ENCODE measurements around the gene MAL. TPM values are rescaled to one million over a fixed set of nuclear protein-coding genes. Genes with fewer than 3 reads are reported as not detected.

The MAL gene
- total RNA-seq, 1 experiment from 2014 or later: not detected

- TF ChIP-seq CTCF (IDR thresholded peaks at IDR 0.05; ENCODE audit: insufficient read depth in 1 of 2, low read depth in 1 of 2, low read length in 1 of 2, severe bottlenecking in 1 of 2, unreplicated experiment in 1 of 2): no peak
- no peaks in the 10 kb centered on the region for H3K4me1 ChIP-seq
- H3K27me3 ChIP-seq (replicated peaks; ENCODE audit: control insufficient read depth, insufficient read depth, low read length): no peaks in the 10 kb centered on the region
- Mint-ChIP-seq H3K27ac (ENCODE audit: unreplicated experiment) (no peak overlapping the region), H3K4me3 (ENCODE audit: unreplicated experiment) (no peak overlapping the region), H3K4me1 (ENCODE audit: low read depth, unreplicated experiment) (no peaks in the 10 kb centered on the region), H3K27me3 (ENCODE audit: insufficient read depth, unreplicated experiment) (peaks cover 8% of the 10 kb centered on the region), H3K36me3 (ENCODE audit: insufficient read depth, unreplicated experiment) (no peaks in the 10 kb centered on the region), H3K9me3 (ENCODE audit: unreplicated experiment) (no peaks in the 10 kb centered on the region)
- ChIA-PET POLR2A (no interaction called here), CTCF (no interaction called here)
- no peaks in the 10 kb centered on the region for H3K9me3 ChIP-seq
- no TSS peak for BruUV-seq (replicated peaks)
- intact Hi-C loops (cut with micrococcal nuclease; ENCODE audit: unreplicated experiment): loop anchor here (5.0 kb wide), 1 partner anchor 292 kb away; no protein-coding TSS in a partner anchor
- H3K4me3 ChIP-seq (ENCODE audit: low read depth, low read length): no peak overlapping the region
- no peak for DNase-seq
- H3K36me3 ChIP-seq (ENCODE audit: control insufficient read depth, insufficient read depth, low read length): no peaks in the 10 kb centered on the region
Measured at GRCh38 chr2:95024960-95025405, 525 bp upstream of the MAL start.

DNA sequence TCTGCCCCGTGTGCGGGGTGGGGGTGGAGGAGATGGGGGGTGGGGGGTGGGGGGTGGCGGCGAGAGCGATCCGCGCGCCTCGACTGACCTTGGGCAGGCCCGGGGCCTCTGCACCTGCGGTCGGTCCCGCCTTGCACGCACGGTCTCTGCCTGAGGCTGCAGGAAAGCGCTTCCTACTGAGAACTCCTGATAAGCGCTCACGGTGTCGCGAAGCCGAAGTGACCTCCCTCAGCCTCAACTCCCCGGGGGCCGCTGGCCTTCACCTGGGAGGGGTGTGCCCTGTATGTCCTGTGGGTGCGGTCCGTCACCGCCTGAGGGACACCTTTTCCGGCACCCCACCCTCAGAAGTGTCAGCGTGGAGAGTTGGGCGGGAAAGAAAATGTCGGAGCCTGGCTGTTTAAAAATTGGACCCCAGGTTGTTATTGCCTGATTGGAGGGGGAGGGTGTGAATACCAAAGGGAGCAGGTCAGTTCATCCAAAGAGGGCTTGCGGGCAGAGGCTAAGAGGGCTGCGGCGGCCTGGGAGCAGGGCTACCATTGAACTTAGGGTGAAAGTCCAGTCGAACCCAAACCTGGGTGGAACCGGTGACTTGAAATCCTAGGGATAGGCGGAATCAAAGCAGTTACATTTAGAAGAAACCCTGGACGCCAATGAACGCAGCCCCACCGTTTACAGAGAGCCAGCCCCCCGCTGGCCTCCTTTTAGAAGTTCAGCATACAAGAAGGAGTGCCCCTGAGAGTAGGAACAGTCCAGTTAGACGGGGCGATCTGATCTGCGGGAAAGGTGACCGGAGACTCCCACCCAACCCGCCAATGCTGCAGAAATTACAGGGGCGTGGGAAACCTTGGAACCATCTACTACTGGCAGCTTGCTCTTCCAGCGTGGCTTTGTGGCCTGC, 1.2 kb downstream of the MAL start:
- no TSS peak for BruUV-seq (replicated peaks)
- no peaks in the 10 kb centered on the region for H3K36me3 ChIP-seq (ENCODE audit: control insufficient read depth, insufficient read depth, low read length)
- H3K27me3 Mint-ChIP-seq (ENCODE audit: insufficient read depth, unreplicated experiment): peaks cover 6% of the 10 kb centered on the region
- no peak overlapping the region for H3K4me3 Mint-ChIP-seq (ENCODE audit: unreplicated experiment)
- no peak for TF ChIP-seq CTCF (IDR thresholded peaks at IDR 0.05; ENCODE audit: insufficient read depth in 1 of 2, low read depth in 1 of 2, low read length in 1 of 2, severe bottlenecking in 1 of 2, unreplicated experiment in 1 of 2)
- H3K36me3 Mint-ChIP-seq (ENCODE audit: insufficient read depth, unreplicated experiment): no peaks in the 10 kb centered on the region
- intact Hi-C loops (cut with micrococcal nuclease; ENCODE audit: unreplicated experiment): no loop called here
- no peak for DNase-seq
- no peaks in the 10 kb centered on the region for H3K4me1 Mint-ChIP-seq (ENCODE audit: low read depth, unreplicated experiment)
- ChIA-PET POLR2A (no interaction called here), CTCF (no interaction called here)
- H3K4me3 ChIP-seq (ENCODE audit: low read depth, low read length): no peak overlapping the region
- no peaks in the 10 kb centered on the region for H3K27me3 ChIP-seq (replicated peaks; ENCODE audit: control insufficient read depth, insufficient read depth, low read length)
- H3K9me3 ChIP-seq: no peaks in the 10 kb centered on the region
- H3K4me1 ChIP-seq: no peaks in the 10 kb centered on the region
- no peak overlapping the region for H3K27ac Mint-ChIP-seq (ENCODE audit: unreplicated experiment)
- no peaks in the 10 kb centered on the region for H3K9me3 Mint-ChIP-seq (ENCODE audit: unreplicated experiment)

DNA sequence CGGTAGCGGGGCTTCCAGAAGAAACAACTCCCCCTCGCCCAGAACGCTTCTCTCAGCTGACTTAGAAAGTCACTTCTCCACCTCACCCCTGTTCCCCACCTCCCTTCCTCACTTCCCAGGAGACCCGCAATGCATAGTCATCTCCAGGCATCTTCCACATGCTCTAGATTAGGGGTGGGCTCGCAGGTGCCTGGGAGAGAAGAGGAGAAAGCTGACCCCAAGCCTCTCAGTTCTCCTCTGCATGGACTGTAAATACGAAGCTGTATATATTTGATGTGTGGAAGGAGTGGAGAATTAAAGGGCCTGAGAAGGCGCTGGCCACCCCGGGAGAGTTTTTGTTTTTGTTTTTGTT, 1.8 kb downstream of the MAL start:
- Mint-ChIP-seq H3K27me3 (ENCODE audit: insufficient read depth, unreplicated experiment) (peaks cover 6% of the 10 kb centered on the region), H3K4me1 (ENCODE audit: low read depth, unreplicated experiment) (no peaks in the 10 kb centered on the region), H3K4me3 (ENCODE audit: unreplicated experiment) (no peak overlapping the region), H3K36me3 (ENCODE audit: insufficient read depth, unreplicated experiment) (no peaks in the 10 kb centered on the region), H3K9me3 (ENCODE audit: unreplicated experiment) (no peaks in the 10 kb centered on the region), H3K27ac (ENCODE audit: unreplicated experiment) (no peak overlapping the region)
- H3K27me3 ChIP-seq (replicated peaks; ENCODE audit: control insufficient read depth, insufficient read depth, low read length): no peaks in the 10 kb centered on the region
- intact Hi-C loops (cut with micrococcal nuclease; ENCODE audit: unreplicated experiment): no loop called here
- H3K4me1 ChIP-seq: no peaks in the 10 kb centered on the region
- CTCF ChIA-PET: no interaction called here
- no peak overlapping the region for H3K4me3 ChIP-seq (ENCODE audit: low read depth, low read length)
- no TSS peak for BruUV-seq (replicated peaks)
- POLR2A ChIA-PET: no interaction called here
- no peak for TF ChIP-seq CTCF (IDR thresholded peaks at IDR 0.05; ENCODE audit: insufficient read depth in 1 of 2, low read depth in 1 of 2, low read length in 1 of 2, severe bottlenecking in 1 of 2, unreplicated experiment in 1 of 2)
- DNase-seq: no peak
- H3K36me3 ChIP-seq (ENCODE audit: control insufficient read depth, insufficient read depth, low read length): no peaks in the 10 kb centered on the region
- H3K9me3 ChIP-seq: no peaks in the 10 kb centered on the region

Data from Caco-2 (cell line).